Measurements from ENCODE around the gene AOPEP.
A peak's percentile ranks its signal among the peaks of the same experiment; 100 is the strongest.
"Not testable (repeated sequence)": the region's sequence is repeated elsewhere in the genome, so short reads cannot be mapped to it uniquely, and the experiment has no call there.

AOPEP gene

DNA sequence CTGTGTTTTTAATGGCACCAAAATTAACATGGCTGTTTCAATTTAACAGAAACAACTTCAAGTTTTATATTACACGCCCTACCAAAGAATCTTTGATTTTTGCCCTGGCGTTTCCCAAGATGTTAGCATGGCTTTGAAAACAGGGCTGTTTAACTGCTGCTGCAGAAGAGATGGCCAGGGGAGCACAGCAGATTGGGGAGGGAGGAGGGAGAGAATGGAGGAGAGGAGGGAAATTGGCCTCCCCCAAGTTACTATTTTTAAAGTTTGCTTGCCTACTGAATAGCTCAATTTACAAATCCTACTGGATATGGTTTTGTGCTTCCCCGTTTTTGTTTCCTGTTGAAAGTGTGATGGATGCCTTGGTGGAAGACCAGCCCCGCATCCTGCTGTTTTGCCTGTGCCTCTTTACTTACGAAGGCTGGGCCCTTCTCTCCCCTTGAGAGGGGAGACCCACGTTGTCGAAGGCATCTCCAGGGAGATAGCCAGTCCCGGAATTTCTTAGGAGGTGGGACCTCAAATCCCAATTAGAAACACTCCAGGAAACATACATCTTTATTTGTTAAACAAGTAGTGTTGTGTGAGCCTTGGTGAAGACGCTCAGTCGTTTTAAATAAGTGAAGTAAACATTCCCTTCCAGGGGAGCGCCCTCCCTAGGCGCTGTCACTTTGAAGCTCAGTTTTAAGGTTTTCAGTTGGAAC is 98.6 kb downstream of the AOPEP start:
- H3K36me3 Mint-ChIP-seq = peaks cover 17% of the 10 kb centered on the region
- H3K27me3 Mint-ChIP-seq = no peaks in the 10 kb centered on the region
- H3K9me3 Mint-ChIP-seq = no peaks in the 10 kb centered on the region

DNA sequence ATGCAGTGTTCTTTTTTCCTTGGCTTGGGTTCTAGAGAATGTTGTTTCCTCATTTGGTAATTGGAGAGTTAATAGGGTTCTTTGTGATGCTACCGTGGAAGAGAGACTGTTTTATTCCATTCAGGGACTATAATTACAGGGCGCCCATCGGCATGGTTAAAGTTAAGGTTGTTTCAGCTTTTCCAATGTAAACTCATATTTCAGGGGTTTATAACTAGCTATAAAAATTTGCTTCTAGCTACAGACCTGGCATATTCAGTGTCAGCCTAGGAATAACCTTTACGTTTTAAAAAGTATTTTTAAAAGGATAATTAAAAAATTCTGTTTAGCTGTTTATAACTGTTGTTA is 99.1 kb downstream of the AOPEP start:
- no peaks in the 10 kb centered on the region for H3K27me3 Mint-ChIP-seq
- H3K27ac Mint-ChIP-seq = no peak overlapping the region
- peaks cover 19% of the 10 kb centered on the region for H3K36me3 Mint-ChIP-seq
- H3K4me3 Mint-ChIP-seq = no peak overlapping the region
- no peaks in the 10 kb centered on the region for H3K9me3 Mint-ChIP-seq
- H3K4me1 Mint-ChIP-seq = peaks cover 7% of the 10 kb centered on the region

More for the DNA sequence above, 98.6 kb downstream of the AOPEP start:
- Mint-ChIP-seq H3K4me1 (peaks cover 7% of the 10 kb centered on the region), H3K4me3 (no peak overlapping the region), H3K27ac (no peak overlapping the region)

DNA sequence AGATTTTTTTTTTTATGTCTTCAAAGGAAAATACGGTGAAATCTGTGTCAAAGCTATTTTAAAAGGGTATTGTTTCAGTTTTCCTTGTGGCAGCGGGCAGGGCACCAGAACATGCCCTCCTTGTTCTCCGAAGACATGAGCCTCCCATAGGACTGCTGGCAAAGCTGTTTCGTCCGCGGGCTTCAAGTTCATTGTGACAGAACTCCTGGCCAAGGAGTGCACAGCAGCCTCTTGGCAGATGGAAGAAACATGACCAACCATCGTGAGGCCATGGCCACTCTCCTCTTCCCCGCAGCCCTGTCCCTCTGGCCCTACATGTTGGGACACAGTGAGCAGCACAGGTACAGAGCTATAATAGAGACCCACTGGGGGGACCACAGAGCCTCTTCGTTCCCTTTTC is 99.5 kb downstream of the AOPEP start:
- no peak overlapping the region for H3K4me3 Mint-ChIP-seq
- H3K9me3 Mint-ChIP-seq = no peaks in the 10 kb centered on the region
- H3K4me1 Mint-ChIP-seq = peaks cover 6% of the 10 kb centered on the region
- peaks cover 24% of the 10 kb centered on the region for H3K36me3 Mint-ChIP-seq
- H3K27ac Mint-ChIP-seq = no peak overlapping the region
- H3K27me3 Mint-ChIP-seq = no peaks in the 10 kb centered on the region

DNA sequence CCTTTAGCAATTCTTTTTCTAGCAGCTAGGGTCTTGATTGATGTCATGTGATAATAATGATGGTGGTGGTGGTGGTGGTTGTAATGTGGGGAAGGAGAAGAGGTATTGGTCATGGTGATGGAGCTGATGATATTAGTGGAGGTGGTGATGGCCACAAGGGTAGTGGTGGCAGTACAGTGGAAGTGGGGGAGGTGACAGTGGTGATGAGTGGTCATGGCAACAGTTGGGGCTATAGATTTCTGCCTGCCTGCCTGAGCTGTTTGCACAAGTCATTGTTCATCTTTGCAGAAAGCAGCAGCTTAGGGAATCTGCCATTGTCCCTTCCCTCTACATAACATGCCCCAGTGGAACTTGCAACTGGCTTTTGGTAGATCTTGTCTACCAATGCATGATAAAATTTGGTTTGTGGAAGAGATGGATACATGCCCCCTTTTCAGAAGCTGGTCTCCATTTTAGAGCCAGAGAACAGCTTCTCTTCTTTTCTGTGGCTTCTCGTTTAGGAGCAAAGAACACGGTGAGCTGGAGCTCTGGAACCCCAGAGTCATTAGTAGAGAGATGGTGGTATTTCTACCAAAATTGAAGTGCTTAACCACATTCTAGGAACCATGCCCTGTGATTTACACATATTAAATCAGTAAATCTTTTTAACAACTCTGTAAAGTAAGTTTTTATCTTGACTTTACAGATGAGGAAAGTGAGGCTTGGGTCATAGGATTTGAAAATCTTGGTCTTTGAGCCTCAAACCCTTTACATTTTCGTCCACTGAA is 100.3 kb downstream of the AOPEP start:
- H3K27ac Mint-ChIP-seq = no peak overlapping the region
- peaks cover 27% of the 10 kb centered on the region for H3K36me3 Mint-ChIP-seq
- H3K9me3 Mint-ChIP-seq = no peaks in the 10 kb centered on the region
- no peaks in the 10 kb centered on the region for H3K27me3 Mint-ChIP-seq
- no peak overlapping the region for H3K4me3 Mint-ChIP-seq
- peaks cover 3% of the 10 kb centered on the region for H3K4me1 Mint-ChIP-seq

DNA sequence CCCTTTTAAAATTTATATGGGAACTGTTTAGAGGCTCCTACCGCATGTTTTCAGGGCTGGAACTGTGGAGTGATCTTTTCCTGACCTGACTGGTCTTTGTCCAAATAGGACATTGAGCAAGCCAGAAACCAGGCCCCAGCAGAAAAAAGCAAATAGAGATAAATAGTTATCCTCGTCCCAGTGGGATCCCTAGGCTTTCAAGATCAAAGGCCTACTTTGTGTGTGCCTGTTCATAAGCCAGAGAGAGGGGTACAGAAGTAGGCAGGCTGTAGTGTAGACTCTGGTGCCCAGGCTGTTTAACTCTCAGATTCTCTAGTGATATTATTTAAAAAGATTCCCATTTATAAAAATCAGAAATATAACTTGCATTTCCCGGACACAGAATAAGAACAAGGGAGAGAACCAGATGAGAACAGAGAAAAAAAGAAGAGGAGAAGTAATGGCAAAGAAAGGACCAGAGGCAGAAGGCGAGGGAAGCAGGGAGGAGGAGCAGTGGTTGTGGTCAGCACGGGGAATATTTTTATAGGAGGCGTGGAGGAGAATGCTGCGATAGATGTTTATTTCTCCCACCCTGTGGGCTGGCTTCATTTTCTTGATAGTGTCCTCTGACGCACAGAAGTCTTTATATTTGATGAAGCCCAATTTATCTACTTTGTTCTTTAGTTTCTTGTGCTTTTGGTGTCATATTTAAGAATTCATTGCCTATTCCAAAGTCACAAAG is 101.2 kb downstream of the AOPEP start:
- peaks cover 3% of the 10 kb centered on the region for H3K4me1 Mint-ChIP-seq
- H3K36me3 Mint-ChIP-seq = peaks cover 26% of the 10 kb centered on the region
- H3K9me3 Mint-ChIP-seq = no peaks in the 10 kb centered on the region
- no peak overlapping the region for H3K4me3 Mint-ChIP-seq
- no peak overlapping the region for H3K27ac Mint-ChIP-seq
- no peaks in the 10 kb centered on the region for H3K27me3 Mint-ChIP-seq

DNA sequence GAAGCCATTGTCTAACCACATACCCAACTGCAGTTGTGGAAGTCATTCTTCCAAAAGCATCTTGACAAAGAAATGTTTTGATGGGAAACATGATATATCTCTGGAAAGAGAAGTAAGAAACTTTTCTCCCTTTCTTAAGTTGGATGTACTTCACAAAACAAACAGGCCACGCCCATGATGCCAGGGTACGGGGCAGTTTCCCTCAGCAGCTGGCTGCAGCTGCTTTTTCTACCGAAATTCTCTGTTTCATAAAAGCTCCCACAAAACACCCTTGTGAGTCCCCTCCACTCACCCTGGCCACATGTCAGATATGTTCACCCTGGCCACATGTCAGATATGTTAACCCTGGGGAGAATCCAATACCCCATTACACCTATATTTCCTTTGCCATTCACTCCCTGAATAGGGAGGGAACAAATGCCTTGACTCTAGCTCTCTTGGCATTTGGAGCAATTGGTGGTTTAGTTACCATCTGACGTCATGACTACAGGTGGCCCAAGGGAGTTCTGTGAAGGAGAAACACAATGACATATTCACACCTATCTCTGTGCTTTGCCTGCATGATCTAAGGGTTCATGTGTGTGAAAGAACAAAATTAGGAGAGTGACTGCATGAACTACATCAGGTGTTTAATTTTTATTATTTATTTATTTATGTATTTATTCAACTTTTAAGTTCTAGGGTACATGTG is 103.0 kb downstream of the AOPEP start:
- Mint-ChIP-seq H3K27ac (no peak overlapping the region), H3K9me3 (no peaks in the 10 kb centered on the region), H3K27me3 (no peaks in the 10 kb centered on the region), H3K4me1 (no peaks in the 10 kb centered on the region), H3K36me3 (peaks cover 19% of the 10 kb centered on the region), H3K4me3 (no peak overlapping the region)

DNA sequence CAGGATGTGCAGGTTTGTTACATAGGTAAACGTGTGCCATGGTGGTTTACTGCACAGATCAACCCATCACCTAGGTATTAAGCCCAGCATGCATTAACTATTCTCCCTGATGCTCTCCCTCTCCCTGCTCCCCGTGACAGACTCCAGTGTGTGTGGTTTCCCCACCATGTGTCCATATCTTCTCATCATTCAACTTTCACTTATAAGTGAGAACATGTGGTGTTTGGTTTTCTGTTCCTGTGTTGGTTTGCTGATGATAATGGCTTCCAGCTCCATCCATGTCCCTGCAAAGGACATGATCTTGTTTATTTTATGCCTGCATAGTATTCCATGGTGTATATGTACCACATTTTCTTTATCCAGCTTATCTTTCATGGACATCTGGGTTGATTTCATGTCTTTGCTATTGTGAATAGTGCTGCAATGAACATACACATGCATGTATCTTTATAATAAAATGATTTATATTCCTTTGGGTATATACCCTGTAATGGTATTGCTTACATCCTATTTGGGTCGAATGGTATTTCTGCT is 103.6 kb downstream of the AOPEP start:
- not testable (repeated sequence) for H3K4me1 Mint-ChIP-seq

DNA sequence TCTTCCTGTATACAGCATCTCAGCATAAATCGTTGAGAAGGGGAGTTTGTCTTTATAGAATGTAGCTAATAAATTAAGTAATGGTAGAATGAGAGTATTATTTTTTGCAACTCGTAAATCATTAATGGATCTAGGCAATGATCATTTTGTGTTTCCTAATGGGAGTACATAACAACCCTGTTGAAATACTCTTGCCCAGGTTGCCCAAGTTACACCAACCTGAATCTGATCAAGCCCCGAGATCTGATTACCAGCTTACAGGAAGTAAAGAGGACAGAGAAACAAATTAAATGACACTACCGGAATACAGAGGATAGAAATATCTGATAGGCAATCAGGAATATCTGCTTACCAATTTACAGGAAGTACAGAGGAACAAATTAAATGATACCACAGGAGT is 107.3 kb downstream of the AOPEP start:
- H3K4me3 Mint-ChIP-seq = no peak overlapping the region
- H3K36me3 Mint-ChIP-seq = peaks cover 23% of the 10 kb centered on the region
- peaks cover 5% of the 10 kb centered on the region for H3K9me3 Mint-ChIP-seq
- H3K4me1 Mint-ChIP-seq = peaks cover 20% of the 10 kb centered on the region
- no peak overlapping the region for H3K27ac Mint-ChIP-seq
- no peaks in the 10 kb centered on the region for H3K27me3 Mint-ChIP-seq

More for the DNA sequence above, 103.6 kb downstream of the AOPEP start:
- H3K27me3 Mint-ChIP-seq, H3K9me3 Mint-ChIP-seq, H3K27ac Mint-ChIP-seq, H3K4me3 Mint-ChIP-seq: not testable (repeated sequence)
- H3K36me3 Mint-ChIP-seq = peaks cover 19% of the 10 kb centered on the region

DNA sequence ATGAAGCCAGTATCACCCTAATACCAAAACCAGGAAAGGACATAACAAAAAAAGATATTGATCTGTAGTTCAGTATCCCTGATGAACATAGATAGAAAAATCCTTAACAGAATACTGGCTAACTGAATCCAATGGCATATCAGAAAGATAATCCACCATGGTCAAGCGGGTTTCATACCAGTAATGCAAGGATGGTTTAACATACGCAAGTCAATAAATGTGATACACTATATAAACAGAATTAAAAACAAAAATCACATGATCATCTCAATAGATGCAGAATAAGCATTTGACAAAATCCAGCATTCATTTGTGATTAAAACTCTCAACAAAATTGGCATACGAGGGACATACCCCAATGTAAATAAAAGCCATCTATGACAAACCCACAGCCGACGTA is 110.9 kb downstream of the AOPEP start:
- peaks cover 18% of the 10 kb centered on the region for H3K9me3 Mint-ChIP-seq
- H3K4me1 Mint-ChIP-seq = peaks cover 39% of the 10 kb centered on the region
- no peaks in the 10 kb centered on the region for H3K27me3 Mint-ChIP-seq
- peaks cover 25% of the 10 kb centered on the region for H3K36me3 Mint-ChIP-seq
- no peak overlapping the region for H3K27ac Mint-ChIP-seq
- no peak overlapping the region for H3K4me3 Mint-ChIP-seq

DNA sequence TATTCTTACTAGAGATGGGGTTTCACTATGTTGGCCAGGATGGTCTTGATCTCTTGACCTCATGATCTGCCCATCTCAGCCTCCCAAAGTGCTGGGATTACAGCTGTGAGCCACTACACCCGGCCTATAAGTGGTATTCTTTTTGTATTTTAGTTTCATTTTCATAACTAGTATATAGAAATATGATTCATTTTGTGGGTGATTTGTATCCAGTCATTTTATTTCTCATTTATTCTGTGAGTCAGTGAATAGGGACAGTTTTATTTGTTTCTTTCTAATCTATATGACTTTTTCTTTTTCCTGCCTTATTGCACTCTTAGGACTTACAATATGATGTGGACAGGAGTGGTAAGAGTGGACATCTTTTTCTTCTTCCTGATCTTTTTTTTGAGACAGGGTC is 112.9 kb downstream of the AOPEP start:
- H3K9me3 Mint-ChIP-seq = peaks cover 18% of the 10 kb centered on the region
- H3K36me3 Mint-ChIP-seq = peaks cover 20% of the 10 kb centered on the region
- peaks cover 52% of the 10 kb centered on the region for H3K4me1 Mint-ChIP-seq
- H3K4me3 Mint-ChIP-seq = peak overlapping the region; percentile 26
- peak overlapping the region; percentile 46 for H3K27ac Mint-ChIP-seq
- H3K27me3 Mint-ChIP-seq = no peaks in the 10 kb centered on the region

DNA sequence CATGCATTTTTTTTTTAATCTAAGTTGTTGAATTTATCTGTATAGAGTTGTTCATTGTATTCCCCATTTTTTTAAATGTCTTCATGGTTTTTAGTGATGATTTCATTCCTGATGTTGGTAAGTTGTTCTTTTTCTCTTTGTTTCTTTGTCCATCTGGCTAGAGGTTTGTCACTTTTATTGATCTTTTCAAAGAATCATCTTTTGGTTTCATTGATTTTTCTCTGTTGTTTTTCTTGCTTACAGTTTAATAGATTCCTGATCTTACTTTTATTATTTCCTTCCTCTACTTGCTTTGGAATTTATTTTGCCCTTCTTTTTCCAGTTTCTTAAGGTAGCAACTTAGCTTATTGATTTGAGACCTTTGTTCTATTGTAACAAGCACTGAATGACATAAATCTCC is 114.2 kb downstream of the AOPEP start:
- Mint-ChIP-seq H3K27ac (no peak overlapping the region), H3K36me3 (peaks cover 27% of the 10 kb centered on the region), H3K4me1 (peaks cover 43% of the 10 kb centered on the region), H3K4me3 (no peak overlapping the region), H3K9me3 (peaks cover 18% of the 10 kb centered on the region), H3K27me3 (no peaks in the 10 kb centered on the region)

DNA sequence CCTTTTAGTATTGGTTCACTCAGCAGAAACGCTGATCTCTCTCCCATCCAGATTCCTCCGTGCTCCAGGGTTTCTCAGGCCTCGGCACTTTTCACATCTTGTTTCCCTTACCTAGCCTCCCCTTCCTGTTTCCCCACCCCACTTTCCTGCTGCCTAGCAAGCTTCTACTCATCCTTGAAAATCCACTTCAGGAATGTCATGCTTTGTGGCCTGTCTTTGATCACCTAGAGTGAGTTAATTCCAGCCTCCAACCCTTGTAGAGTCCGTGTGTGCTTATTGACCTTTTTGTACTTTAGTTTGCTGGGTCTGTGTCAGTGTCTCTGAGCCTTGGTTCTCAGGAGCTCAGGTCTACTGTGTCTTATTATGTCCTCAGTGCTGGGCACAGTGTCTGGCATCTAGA is 116.6 kb downstream of the AOPEP start:
- Mint-ChIP-seq H3K4me3 (no peak overlapping the region), H3K36me3 (peaks cover 24% of the 10 kb centered on the region), H3K27me3 (no peaks in the 10 kb centered on the region), H3K4me1 (peaks cover 35% of the 10 kb centered on the region), H3K27ac (no peak overlapping the region), H3K9me3 (peaks cover 17% of the 10 kb centered on the region)

DNA sequence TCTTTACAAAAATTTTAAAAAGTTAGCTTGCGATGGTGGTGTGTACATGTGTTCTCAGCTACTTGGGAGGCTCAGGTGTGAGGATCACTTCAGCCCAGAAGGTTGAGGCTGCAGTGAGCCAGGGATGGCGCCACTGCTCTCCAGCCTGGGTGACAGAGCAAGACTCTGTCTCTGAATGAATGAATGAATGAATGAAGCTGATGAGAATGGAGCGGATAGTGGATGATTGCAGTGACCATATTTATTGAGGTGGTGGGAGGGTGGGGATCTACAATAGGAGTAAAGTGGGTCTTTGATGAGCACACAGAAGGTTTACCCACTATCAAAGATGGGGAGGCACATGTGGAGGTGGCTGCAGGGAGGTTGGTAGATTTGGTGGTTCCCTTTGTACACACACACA is 120.2 kb downstream of the AOPEP start:
- no peaks in the 10 kb centered on the region for H3K9me3 Mint-ChIP-seq
- peaks cover 18% of the 10 kb centered on the region for H3K4me1 Mint-ChIP-seq
- H3K4me3 Mint-ChIP-seq = no peak overlapping the region
- no peak overlapping the region for H3K27ac Mint-ChIP-seq
- H3K36me3 Mint-ChIP-seq = peaks cover 13% of the 10 kb centered on the region
- no peaks in the 10 kb centered on the region for H3K27me3 Mint-ChIP-seq

DNA sequence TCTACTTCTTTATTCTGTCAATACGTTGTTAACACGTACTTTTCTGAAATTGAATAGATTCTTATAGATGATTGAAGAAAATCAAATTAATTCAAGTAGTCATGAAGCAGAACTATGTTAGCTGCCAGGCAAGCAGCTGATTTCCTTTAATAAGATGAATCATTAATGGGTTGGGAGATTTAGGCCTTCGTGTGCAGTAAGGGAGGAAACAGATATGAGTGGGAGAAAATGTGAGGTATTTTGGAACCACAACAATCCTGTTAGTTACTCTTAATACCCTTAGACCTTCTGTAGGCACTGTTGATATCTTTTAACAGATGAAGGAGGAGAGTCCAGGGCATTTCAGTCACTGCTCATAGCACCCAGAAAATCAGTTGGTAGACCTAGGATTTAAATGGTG is 121.0 kb downstream of the AOPEP start:
- Mint-ChIP-seq H3K27ac (no peak overlapping the region), H3K9me3 (no peaks in the 10 kb centered on the region), H3K4me1 (peaks cover 19% of the 10 kb centered on the region), H3K27me3 (no peaks in the 10 kb centered on the region), H3K36me3 (peaks cover 13% of the 10 kb centered on the region), H3K4me3 (no peak overlapping the region)

DNA sequence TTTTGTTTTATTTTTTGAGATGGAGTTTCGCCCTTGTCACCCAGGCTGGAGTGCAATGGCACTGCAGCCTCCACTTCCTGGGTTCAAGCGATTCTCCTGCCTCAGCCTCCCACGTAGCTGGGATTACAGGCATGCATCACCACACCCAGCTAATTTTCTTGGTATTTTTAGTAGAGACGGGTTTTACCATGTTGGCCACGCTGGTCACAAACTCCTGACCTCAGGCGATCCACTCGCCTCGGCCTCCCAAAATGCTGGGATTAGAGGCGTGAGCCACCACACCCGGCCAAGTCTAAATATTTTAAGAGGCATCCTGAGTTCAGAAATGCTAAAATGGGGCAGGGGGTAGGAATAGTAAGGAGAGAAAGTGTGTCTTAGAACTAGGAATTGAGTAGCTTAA is 122.3 kb downstream of the AOPEP start:
- not testable (repeated sequence) for H3K4me1 Mint-ChIP-seq, H3K9me3 Mint-ChIP-seq, H3K27me3 Mint-ChIP-seq, H3K4me3 Mint-ChIP-seq, H3K27ac Mint-ChIP-seq
- peaks cover 13% of the 10 kb centered on the region for H3K36me3 Mint-ChIP-seq
